ENCODE data around the gene YEATS4.
A peak's percentile ranks its signal among the peaks of the same experiment; 100 is the strongest.
"Not testable (repeated sequence)": the region's sequence is repeated elsewhere in the genome, so short reads cannot be mapped to it uniquely, and the experiment has no call there.

The YEATS4 gene

DNA sequence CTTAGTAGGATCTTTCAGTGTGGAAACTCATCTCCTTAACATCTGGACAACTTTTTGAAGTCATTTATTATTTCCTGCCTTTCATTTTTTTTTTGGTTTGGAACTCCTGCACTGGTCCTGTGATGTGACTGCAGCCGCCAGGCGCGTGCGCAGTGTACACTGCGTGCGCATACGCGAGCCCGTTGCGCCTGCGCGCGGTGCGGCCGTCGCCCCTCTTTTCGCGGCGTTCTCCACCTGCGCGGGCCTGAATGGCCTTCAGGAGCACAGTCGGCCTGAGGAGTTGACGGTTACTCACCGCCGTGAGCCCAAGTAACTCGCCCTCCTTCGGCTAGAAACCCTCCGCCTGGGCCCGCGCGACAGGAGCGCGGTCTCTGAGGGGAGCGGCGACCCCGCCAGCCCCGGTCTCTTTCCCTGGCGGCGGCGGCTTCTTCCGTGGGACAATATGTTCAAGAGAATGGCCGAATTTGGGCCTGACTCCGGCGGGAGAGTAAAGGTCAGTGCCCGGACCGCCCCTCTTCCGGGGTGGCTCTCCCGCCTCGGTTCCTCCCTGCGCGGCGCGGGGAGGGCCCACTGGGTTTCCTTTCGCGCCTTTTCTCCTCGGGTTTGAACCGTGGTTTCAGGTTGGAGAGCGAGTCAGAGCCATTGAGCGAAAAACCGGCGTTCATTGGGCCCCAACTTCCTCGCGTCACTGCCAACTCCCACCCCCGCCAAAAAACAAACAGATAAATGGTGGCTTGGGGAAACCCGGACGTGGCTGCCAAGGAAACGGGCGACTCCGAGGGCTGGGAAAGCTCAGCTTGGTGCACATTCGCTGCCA lies at the start of gene YEATS4:
YEATS4 (plus strand) TSS at position 213 of the 817 bp plus-strand sequence; CDS start at position 443, 230 bp downstream.
- peak; percentile 98 for DNase-seq

DNA sequence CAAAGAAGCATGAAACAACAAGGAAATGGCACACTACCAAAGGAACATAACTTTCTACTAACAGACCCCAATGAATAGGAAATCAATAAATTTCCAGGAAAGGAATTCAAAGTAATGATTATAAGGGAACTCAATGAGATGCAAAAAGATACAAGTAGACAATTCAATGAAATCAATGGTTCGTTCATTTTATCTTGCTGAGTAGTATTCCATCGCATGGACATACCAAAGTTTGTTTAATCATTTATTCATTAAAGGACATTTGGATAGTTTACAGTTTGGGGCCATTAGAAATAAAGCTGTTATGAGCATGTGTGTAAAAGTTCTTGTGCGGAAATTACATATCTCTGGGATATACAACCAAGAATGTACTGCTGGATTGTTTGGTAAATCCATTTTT lies 46.3 kb upstream of the YEATS4 start:
- DNase-seq, result no peak

GRCh38 chr12:69316784-69317183 lies 42.8 kb upstream of the YEATS4 start:
- not testable (repeated sequence) for DNase-seq

GRCh38 chr12:69317233-69317632 lies 42.3 kb upstream of the YEATS4 start:
- not testable (repeated sequence) for DNase-seq

GRCh38 chr12:69318225-69318624 lies 41.3 kb upstream of the YEATS4 start:
- no peak for DNase-seq

DNA sequence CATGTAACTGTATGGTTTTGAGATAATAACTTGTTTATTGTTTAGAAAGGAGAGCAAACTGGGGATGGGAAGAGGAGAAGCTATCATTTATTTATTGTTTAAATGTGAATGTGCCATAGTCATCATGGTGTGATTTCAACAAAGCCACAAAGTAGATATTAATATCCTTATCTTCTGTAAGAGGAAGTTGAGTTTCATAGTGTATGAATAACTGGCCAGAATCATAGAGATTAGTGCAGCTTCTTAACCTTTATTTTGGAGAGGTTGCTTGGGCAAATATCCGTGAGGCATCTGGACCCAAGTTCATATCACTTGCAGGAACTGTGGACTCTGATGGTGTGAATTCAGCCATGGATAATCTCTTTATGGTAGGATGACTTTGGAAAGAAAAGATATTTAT lies 38.2 kb upstream of the YEATS4 start:
- DNase-seq, result peak; percentile 76

DNA sequence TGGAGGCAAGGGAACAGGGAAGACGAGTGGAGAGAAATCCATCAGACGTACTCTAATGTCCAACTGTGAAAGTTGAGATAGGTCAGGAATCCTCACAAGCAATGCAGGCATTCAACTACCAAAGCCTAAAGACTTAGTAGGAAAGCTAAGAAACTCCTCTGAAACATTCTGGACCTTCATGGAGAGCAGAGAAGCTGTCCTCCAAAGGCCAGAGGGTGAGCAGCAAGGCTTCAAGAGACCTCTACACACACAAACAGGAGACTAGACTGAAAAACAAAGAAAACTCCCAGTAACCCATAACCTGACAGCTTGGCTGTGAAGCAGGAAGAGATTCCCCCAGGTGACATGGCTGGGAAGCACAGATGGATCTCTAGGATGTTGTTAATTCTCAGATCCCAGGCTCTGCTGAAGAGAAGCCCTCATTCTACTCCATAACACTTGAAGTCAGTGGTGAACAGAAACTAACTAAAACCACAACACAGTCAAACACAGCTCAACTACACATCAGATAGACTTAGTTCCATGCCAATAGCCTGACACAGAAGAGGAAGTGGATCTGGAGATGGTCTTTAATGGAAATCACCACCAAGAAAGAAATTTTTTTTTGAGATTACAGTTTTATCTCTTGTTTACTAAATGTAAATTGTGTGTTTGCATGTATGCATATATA lies 34.6 kb upstream of the YEATS4 start:
- peak; percentile 77 for DNase-seq

- no peak for DNase-seq
These were observed 31.1 kb upstream of the YEATS4 start for GRCh38 chr12:69328426-69328825.

DNA sequence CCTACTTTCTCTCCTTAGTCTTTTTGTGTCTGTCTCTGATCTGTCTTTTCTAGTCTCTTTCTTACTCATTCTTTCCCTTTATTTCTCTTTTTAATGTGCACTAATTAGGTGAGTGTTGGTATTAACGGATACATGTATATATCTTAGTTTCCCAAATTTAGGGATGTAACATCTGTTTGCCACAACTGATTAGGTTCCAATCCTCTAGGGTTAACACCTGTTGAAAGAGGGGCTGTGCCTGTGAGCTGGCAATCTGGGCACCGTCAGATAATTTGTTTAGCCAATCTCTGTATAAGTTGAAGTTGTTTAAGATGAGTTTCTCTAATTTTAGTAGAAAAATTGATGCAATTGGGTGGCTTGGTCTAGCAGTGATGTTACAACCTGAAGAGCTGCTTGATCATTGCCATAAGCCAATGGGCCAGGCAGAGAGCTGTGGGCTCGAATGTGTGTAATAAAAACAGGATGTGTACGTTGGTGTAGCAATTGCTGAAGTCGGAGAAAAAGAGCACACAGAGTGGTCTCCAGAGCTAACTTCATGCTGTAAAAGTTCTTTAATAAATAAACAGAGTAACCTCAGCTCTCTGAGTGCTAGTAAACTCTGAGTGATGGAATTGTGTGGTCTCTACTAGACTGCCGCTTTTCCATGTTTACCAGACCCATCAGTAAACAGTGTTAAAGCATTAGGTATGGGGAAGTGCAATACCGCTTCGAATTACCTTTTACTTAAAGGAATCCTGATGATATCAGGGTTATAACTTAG lies 29.7 kb upstream of the YEATS4 start:
- DNase-seq, result peak; percentile 56

DNA sequence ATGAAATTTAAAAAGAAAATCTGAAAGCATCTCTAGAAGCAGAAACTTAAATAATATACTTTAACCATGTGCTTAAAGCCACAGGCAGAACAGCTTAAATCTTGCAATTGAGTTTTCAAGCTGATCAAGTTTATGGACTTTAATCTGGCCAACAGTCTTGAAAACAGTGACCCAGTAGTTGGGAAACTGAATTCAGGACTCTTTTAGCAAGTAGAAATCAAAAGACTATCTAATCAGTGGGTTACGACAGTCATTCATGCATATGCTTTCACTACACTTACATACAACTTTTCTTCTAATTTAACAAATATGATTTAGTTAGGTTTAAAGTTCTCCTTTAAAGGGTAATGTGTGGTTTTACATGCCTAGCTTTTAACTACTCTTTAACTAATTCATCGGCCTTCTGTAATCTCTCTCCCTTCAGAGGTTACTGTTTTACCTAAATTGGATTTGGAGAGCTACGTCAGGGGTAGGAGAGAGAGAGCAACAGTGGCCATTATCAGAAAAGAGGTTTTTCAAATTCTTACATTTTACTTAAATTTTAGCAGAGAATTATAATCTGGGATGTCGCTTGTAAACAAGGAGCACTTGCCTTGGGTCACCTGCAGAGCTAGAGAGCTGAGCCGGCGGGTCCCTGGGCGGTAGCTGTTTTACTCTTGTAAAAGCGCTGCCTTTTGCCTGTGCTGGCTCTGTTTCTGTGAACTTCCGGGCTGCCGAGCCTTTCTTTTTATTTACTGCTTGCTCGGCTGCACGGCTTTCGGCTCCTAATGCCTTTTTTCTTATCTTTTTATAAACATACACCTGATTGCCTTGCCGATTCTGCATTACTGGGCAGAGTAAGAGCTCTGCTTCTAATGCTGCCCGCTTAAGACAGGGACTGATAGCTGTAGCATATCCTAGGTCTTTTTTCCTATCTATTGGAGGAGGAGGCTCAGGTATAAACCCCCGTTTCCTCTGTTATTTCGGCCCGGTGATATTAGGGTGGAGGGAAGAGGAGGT lies 28.8 kb upstream of the YEATS4 start:
- DNase-seq, result peak; percentile 72

DNA sequence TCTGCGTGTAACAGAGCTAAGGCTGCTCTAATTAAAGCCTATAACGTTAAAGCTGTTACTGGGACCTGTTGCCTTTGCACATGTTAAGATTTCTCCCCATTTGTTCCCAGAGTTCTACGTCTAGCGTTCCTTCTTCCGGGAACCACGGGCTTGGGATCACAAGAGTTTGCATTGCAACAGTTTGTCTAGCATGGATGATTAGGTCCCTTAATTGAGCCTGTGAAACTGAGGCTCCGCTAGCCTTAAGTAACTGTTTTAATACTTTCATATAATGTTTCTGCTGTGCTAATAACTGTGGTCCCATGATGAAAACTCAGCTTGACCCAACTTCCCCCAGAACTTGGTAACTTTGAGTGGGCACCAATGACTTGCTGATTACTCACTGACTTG lies 28.0 kb upstream of the YEATS4 start:
- no peak for DNase-seq

- no peak for DNase-seq
These were observed 27.4 kb upstream of the YEATS4 start for GRCh38 chr12:69331909-69332684.

DNA sequence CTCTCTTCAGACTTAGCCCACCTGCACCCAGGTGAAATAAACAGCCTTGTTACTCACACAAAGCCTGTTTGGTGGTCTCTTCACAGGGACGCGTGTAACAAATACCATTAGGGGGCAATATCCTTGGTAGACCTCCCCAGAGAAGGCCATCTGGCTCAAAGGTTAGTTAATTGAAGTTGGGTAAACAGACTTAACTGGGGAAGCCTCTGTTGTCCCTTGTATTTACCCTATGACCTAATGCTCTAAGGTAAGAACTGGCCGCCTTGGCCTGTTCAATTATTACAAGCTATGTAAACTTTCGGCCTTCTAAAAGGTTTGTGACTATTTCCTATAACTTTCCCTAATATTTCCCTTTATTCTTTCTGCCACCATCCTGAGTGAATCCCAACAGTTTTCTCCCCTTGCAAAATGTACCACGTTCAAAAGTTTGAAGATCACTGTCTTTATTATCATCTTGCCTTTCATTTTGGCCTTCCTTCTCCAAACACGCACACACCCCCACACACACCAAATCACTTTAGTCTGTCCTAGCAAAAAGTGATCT lies 26.7 kb upstream of the YEATS4 start:
- no peak for DNase-seq

DNA sequence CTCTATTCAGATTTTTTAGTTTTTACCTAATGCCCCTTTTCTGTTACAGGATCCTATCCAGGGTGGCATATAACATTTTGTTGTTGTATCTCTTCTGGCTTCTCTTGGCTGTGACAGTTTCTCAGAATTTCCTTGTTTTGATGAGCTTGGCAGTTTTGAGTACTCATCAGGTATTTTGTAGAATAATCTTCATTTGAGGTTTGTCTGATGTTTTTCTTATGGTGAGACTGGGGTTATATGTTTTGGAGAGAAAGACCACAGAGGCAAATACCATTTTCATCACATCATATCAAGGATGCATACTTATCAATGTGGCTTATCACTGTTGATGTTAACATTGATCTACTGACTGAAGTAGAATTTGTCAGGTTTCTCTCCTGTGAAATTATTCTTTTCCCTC lies 25.4 kb upstream of the YEATS4 start:
- no peak for DNase-seq

DNA sequence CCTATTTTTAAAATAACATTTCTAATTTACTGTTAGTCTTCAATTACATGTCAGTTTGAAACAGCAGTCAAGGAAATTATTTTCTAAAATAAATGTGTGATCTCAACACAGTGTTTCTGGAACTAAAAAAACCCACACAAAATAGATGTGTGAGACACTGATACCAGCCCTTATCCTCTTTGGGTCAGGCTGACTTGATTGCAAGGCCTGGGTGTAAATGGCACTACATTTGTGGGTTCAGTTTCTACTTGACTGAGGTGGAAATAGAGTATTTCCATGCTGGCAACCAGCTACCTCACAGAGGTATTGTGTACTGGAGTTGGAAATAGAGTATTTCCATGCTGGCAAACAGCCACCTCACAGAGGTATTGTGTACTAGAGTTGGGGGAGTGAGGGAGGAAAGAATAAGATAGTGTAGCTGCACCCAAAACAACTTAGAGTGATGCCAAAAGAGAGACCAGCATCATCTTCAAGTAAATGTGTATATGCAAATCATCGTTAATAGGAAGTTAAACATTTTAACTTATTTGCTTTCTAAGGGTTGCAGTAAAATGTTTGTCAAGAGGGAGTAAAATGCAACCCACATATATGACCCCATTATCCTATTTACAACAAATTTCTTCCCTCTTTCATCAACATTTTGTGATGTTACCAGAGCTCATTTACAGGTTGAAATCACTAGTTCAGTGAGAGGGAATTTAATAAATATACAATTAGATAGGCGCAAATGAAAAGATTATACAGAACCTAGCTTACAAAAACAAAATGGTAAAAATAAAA lies 22.0 kb upstream of the YEATS4 start:
- DNase-seq, result peak; percentile 41

DNA sequence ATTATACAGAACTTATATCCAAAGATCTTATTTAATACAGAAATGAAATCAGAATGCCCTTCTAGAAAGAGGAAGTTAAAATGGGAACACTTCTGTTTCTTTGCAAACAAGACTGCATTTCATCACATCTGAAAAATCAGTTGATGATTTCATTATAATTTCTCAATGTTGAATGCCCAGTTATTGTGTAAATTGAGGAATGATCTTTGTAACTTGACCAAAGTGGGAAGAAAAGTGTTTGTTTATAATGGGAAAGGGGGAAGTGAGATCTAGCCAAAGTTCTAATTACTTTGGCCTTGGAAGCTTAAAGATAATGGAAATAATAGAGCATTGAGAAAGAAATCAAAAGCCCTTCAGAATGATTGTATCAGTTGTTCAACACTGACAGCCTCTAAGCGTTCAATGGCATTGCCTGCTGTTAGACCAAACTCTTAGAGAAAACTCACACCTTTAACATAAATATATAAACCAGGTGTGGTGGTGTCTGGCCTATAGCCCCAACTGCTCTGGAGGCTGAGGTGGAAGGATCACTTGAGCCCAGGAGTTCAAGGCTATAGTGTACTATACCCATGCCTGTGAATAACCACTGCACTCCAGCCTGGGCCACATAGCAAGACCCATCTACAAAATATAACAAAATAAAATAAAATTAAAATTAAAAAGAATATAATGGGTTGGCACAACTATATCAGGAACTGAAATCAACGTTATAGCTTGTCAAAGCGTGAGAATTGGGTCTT lies 21.3 kb upstream of the YEATS4 start:
- DNase-seq, result peak; percentile 63

DNA sequence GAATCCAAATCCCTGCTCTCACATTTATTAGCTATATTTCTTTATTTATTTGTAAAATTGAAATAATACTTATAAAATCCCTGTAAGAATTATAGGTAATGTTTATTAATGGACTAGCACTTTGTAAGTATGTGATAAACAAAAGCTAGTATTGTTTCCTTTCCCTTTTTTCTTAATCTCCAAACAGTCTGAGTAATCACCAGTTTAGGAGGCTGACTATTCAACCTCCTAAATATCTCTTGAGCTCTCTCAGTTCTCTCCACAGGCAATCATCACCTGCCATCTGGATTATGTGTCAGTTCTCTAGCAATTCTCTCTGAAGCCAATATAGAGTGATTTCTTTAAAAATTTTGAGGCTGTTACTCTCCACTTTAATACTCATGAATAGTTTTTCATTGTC lies 20.6 kb upstream of the YEATS4 start:
- no peak for DNase-seq

DNA sequence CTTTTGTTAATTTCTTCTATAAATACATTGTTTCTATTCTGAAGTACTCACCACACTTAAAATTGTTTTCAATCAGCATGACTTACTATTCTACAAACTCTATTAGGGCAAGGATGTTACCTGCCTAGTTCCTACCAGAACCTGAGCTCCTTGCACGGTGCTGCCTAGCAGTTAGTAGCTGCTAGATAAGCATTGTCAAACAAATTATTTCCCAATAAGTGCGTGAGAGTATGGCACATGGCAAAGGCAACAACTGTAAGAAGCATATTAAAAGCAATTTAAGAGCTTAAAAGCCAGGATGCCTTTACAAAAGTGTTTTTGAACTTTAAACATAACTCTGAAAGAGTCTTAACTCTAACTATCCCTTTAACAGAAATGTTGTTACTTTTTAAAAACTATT lies 19.5 kb upstream of the YEATS4 start:
- peak; percentile 15 for DNase-seq

- peak; percentile 72 for DNase-seq
These were observed 18.2 kb upstream of the YEATS4 start for GRCh38 chr12:69341328-69341727.

GRCh38 chr12:69342421-69342820 lies 17.1 kb upstream of the YEATS4 start:
- no peak for DNase-seq
